K562 (cell line): ENCODE results near the gene ARL5C. TPM values are rescaled to one million over a fixed set of nuclear protein-coding genes. Genes with fewer than 3 reads are reported as not detected.

Experiments used
- ATAC-seq: fragments of 200-7000 bp; cut with Tn5 transposase; 3 replicates; pipeline ENCODE4 v1.9.1; 2020; ENCODE audit warnings: moderate library complexity
- BruUV-seq: library from RNA; stranded (reverse); fragments of 400-500 nt; replicated peaks from 2 replicates; lab custom pipeline; 2021; lab: Mats Ljungman, UMichigan
- CTCF ChIA-PET: fragments of 300-600 bp; formaldehyde crosslinking; extraction: SDS; loops from one replicate; lab custom pipeline; 2021; ENCODE audit warnings: low intra/inter-chr PET ratio; lab: Yijun Ruan, JAX
- POLR2A ChIA-PET: fragments of 300-600, 350-650 bp; sonication (Branson Sonifier 250); formaldehyde crosslinking; extraction: SDS; loops from one replicate; lab custom pipeline; 2021; ENCODE audit warnings: antibody characterized with exemption, inconsistent platforms; lab: Yijun Ruan, JAX
- DNase-seq, 4 experiments: peaks; one replicate each; pipeline versions ENCODE4 v3.0.0 to v3.0.0-alpha.2; 2011 to 2018; ENCODE audit warnings: low spot score in 3 of 4, mixed read lengths in 3 of 4; ENCODE audit errors: extremely low read depth in 1 of 4
- FAIRE-seq: peaks from 2 replicates; lab custom pipeline; 2011; peaks lifted over from hg19 to GRCh38; lab: Jason Lieb, UNC
- H2AFZ ChIP-seq: 2 replicates; pipeline ENCODE4 v1.6.0; 2011; ENCODE audit warnings: low read depth, low read length, control low read depth, inconsistent platforms
- H3K27ac ChIP-seq: fragments of 200-600 bp; 3 replicates; pipeline ENCODE4 v1.8.0; 2011; ENCODE audit warnings: low read depth, mild to moderate bottlenecking, control low read depth, inconsistent platforms, low read length, moderate library complexity, mixed read lengths; ENCODE audit errors: extremely low read depth
- H3K27me3 ChIP-seq, 2 experiments: fragments of 300-600 bp in 1 of 2; 2 replicates in 1 of 2; 3 replicates in 1 of 2; pipeline versions ENCODE4 v1.6.0 to v1.8.0; 2011; ENCODE audit warnings: inconsistent platforms in 2 of 2, low read length in 2 of 2, mild to moderate bottlenecking in 1 of 2, mixed read lengths in 1 of 2, moderate library complexity in 1 of 2; ENCODE audit not compliant: control insufficient read depth in 2 of 2, insufficient read depth in 2 of 2
- H3K36me3 ChIP-seq: fragments of 300-600 bp; 3 replicates; pipeline ENCODE4 v1.8.0; 2011; ENCODE audit warnings: mild to moderate bottlenecking, low read length, inconsistent platforms; ENCODE audit not compliant: control insufficient read depth, insufficient read depth
- H3K4me1 ChIP-seq, 2 experiments: fragments of 200-600 bp in 1 of 2; replicated peaks in 1 of 2; 2 replicates in 1 of 2; 3 replicates in 1 of 2; pipeline versions ENCODE4 v1.5.1 to v1.8.0; 2011; ENCODE audit warnings: inconsistent platforms in 2 of 2, low read length in 2 of 2, mild to moderate bottlenecking in 1 of 2, mixed read lengths in 1 of 2, moderate library complexity in 1 of 2; ENCODE audit not compliant: control insufficient read depth in 2 of 2, insufficient read depth in 2 of 2
- H3K4me2 ChIP-seq: 2 replicates; pipeline ENCODE4 v1.6.1; 2011; ENCODE audit warnings: low read length, control low read depth, inconsistent platforms, mixed read lengths; ENCODE audit not compliant: insufficient read depth
- H3K4me3 ChIP-seq: fragments of 200-600 bp; sonication (generic), shearing (Covaris generic); 2 replicates; pipeline ENCODE4 v1.5.1; 2016; ENCODE audit warnings: control low read depth, inconsistent platforms
- H3K79me2 ChIP-seq: fragments of 200-600 bp; 3 replicates; pipeline ENCODE4 v1.8.0; 2011; ENCODE audit warnings: low read length, inconsistent platforms; ENCODE audit not compliant: control insufficient read depth, insufficient read depth
- H3K9ac ChIP-seq, 2 experiments: 2 replicates each; pipeline versions ENCODE4 v1.6.0 to v1.6.1; 2011; ENCODE audit warnings: low read depth in 2 of 2, low read length in 2 of 2, control low read depth in 1 of 2, inconsistent platforms in 1 of 2, mild to moderate bottlenecking in 1 of 2, mixed read lengths in 1 of 2; ENCODE audit not compliant: insufficient read depth in 1 of 2
- H3K9me1 ChIP-seq: one replicate; pipeline ENCODE4 v1.6.0; 2011; ENCODE audit warnings: inconsistent platforms, mild to moderate bottlenecking, low read length, moderate library complexity; ENCODE audit not compliant: control insufficient read depth, insufficient read depth
- H3K9me3 ChIP-seq: replicated peaks from 2 replicates; pipeline ENCODE4 v1.5.1; 2011; ENCODE audit warnings: low read depth, low read length, inconsistent platforms; ENCODE audit not compliant: control insufficient read depth, insufficient read depth
- H4K20me1 ChIP-seq: replicated peaks from 2 replicates; pipeline ENCODE4 v1.6.1; 2011; ENCODE audit warnings: low read length, inconsistent platforms, mixed read lengths; ENCODE audit not compliant: control insufficient read depth, insufficient read depth
- GABPA ChIP-seq: fragments of 200-800 bp; sonication (Bioruptor generic); conservative IDR thresholded peaks from 2 replicates; pipeline ENCODE4 v1.6.1; 2016; ENCODE audit warnings: low read depth, missing genetic modification characterization, missing compliant biosample characterization
- GMEB1 ChIP-seq: fragments of 250-450 bp; sonication (Bioruptor Pico); IDR thresholded peaks from 2 replicates; pipeline ENCODE4 v1.4.0; 2020; ENCODE audit warnings: mild to moderate bottlenecking
- L3MBTL2 ChIP-seq: fragments of 450-650 bp; IDR thresholded peaks from 2 replicates; pipeline ENCODE4 v1.6.1; 2016; ENCODE audit warnings: mild to moderate bottlenecking, moderate library complexity
- MED1 ChIP-seq: sonication (generic); formaldehyde crosslinking; IDR thresholded peaks from 2 replicates; pipeline ENCODE4 v1.8.1; 2023; ENCODE audit warnings: missing genetic modification reagents, borderline replicate concordance
- NCOA1 ChIP-seq: fragments of 450-650 bp; IDR thresholded peaks from 2 replicates; pipeline ENCODE4 v1.6.1; 2016; ENCODE audit warnings: low read depth
- NFXL1 ChIP-seq: fragments of 450-650 bp; formaldehyde crosslinking; IDR thresholded peaks from 2 replicates; pipeline ENCODE4 v1.4.0; 2021; ENCODE audit warnings: mild to moderate bottlenecking
- NONO ChIP-seq, 2 experiments: fragments of 200-400 bp in 1 of 2; fragments of 450-650 bp in 1 of 2; formaldehyde crosslinking in 1 of 2; IDR thresholded peaks; 2 replicates each; pipeline ENCODE4 v1.6.1; 2017; ENCODE audit warnings: low read depth in 2 of 2, mild to moderate bottlenecking in 2 of 2, moderate library complexity in 2 of 2, low read length in 1 of 2
- PCBP2 ChIP-seq: fragments of 200-400 bp; formaldehyde crosslinking; IDR thresholded peaks from 2 replicates; pipeline ENCODE4 v1.6.1; 2018; ENCODE audit warnings: low read length, low read depth, mild to moderate bottlenecking, moderate library complexity; ENCODE audit not compliant: poor library complexity, severe bottlenecking
- RBM25 ChIP-seq: fragments of 200-400 bp; formaldehyde crosslinking; IDR thresholded peaks from 2 replicates; pipeline ENCODE4 v1.6.1; 2018; ENCODE audit warnings: low read length, low read depth, moderate library complexity; ENCODE audit not compliant: severe bottlenecking
- SMARCC2 ChIP-seq: fragments of 450-650 bp; IDR thresholded peaks from 2 replicates; pipeline ENCODE4 v1.6.1; 2017; ENCODE audit warnings: antibody characterized with exemption, moderate library complexity, mild to moderate bottlenecking, low read depth
- ZC3H8 ChIP-seq: fragments of 450-650 bp; IDR thresholded peaks from 2 replicates; pipeline ENCODE4 v1.6.1; 2017
- ZNF444 ChIP-seq: fragments of 250-450 bp; sonication (Bioruptor Pico); IDR thresholded peaks from 2 replicates; pipeline ENCODE4 v1.4.0; 2020; ENCODE audit warnings: mild to moderate bottlenecking, moderate library complexity
- ZNF785 ChIP-seq: fragments of 250-450 bp; sonication (Bioruptor Pico); IDR thresholded peaks from 2 replicates; pipeline ENCODE4 v1.4.0; 2020; ENCODE audit warnings: mild to moderate bottlenecking
- WGBS: fragments of 100-300 bp; shearing (Covaris generic); methylation state at CpG from one replicate; pipeline ENCODE4 v1.1.6; 2016; ENCODE audit warnings: low coverage, mixed read lengths; ENCODE audit not compliant: insufficient coverage; ENCODE audit errors: missing lambda C conversion rate; 5-methylcytosine and 5-hydroxymethylcytosine counted together
- in situ Hi-C: fragments of 300-500 bp; cut with MboI; formaldehyde crosslinking; loops from 4 replicates; pipeline ENCODE4 v1.15.0; 2018; ENCODE audit warnings: inconsistent platforms, mixed read lengths
- intact Hi-C: fragments of 100-400 bp; cut with micrococcal nuclease; formaldehyde crosslinking; loops from 2 replicates; pipeline ENCODE4 v1.14.2; 2022
- polyA plus RNA-seq, 8 experiments: library from polyadenylated mRNA; depleted of rRNA in 4 of 8; stranded (reverse) in 5 of 8; unstranded in 3 of 8; fragments of >200 nt; fragmentation: Nextera tagmentation in 2 of 8; fragmentation: Illumina TruSeq in 1 of 8; extraction: Ambion mirVana in 2 of 8; extraction: Trizol in 1 of 8; gene quantifications; 2 replicates each; pipeline versions ENCODE4 v1.2.1 to v1.2.3, GENCODE V29; 2011 to 2014; ENCODE audit warnings: inconsistent platforms in 1 of 8, missing spikeins in 1 of 8
- total RNA-seq, 7 experiments: library from RNA; depleted of rRNA in 6 of 7; stranded (reverse); fragments of >200 nt in 6 of 7; fragmentation: Illumina TruSeq in 2 of 7; extraction: Trizol in 2 of 7; gene quantifications; 2 replicates each; pipeline versions ENCODE4 v1.2.1 to v1.2.3, GENCODE V29; 2011 to 2021; ENCODE audit warnings: low replicate concordance in 1 of 7
- TF ChIP-seq, protein P1 (sequence below), 3 experiments: IDR thresholded peaks in 2 of 3; conservative IDR thresholded peaks in 1 of 3; 2 replicates each; pipeline ENCODE4 v1.5.1; 2011 to 2012; ENCODE audit warnings: low read length in 3 of 3, mild to moderate bottlenecking in 3 of 3, control low read depth in 2 of 3, improper control_type of control experiment in 1 of 3, inconsistent platforms in 1 of 3, low read depth in 1 of 3, mixed read lengths in 1 of 3, moderate library complexity in 1 of 3; ENCODE audit not compliant: insufficient read depth in 2 of 3
- TF ChIP-seq, protein P2 (sequence below): fragments of 250-450 bp; sonication (Bioruptor Pico); IDR thresholded peaks from 2 replicates; pipeline ENCODE4 v1.5.0; 2021; ENCODE audit warnings: mild to moderate bottlenecking, moderate library complexity
- TF ChIP-seq, protein P3 (sequence below): sonication (generic); formaldehyde crosslinking; IDR thresholded peaks from 2 replicates; pipeline ENCODE4 v1.9.0; 2022; ENCODE audit warnings: mild to moderate bottlenecking, missing genetic modification reagents

ARL5C gene
- total and polyA plus RNA-seq, 9 of the 15 experiments (the other 6 are each of a cell fraction or from before 2014, with no cell fraction given) = not detected

- Histone ChIP-seq H3K9me3 (no peaks in the 10 kb centered on the region), H3K4me3 (no peak overlapping the region), H3K4me1 (peaks cover 0 to 32% of the 10 kb centered on the region in 2 experiments; a peak in 3 of 5 replicates), H3K4me2 (no peak overlapping the region), H3K79me2 (no peaks in the 10 kb centered on the region), H3K36me3 (peaks cover 21% of the 10 kb centered on the region), H3K27me3 (peaks cover 0 to 27% of the 10 kb centered on the region in 2 experiments; a peak in 2 of 5 replicates), H3K27ac (no peak overlapping the region), H4K20me1 (no peaks in the 10 kb centered on the region; the same call in 1 of the 2 replicates), H3K9ac (peak overlapping the region in 1 of 2 experiments; percentile 71; a peak in 1 of 4 replicates), H2AFZ (no peak overlapping the region), H3K9me1 (peaks cover 4% of the 10 kb centered on the region)
- DNase-seq (no peak), FAIRE-seq (no peak), ATAC-seq (no peak)
- BruUV-seq = no TSS peak
- ChIA-PET POLR2A (interaction anchor here (2.1 kb wide), 1 partner anchor 9 kb away, joined by 16 read pairs; the partner anchor contains the start of gene RPL19), CTCF (interaction anchor here (0.6 to 2.5 kb wide), 5 partner anchors 24 to 415 kb away, joined by 3 to 23 read pairs (median 6); no protein-coding TSS in a partner anchor)
- WGBS = 25% methylated on average over 7 of the region's 7 CpGs
- in situ Hi-C loops (no loop called here), intact Hi-C loops (loop anchor here (5.0 kb wide), 3 partner anchors 144 to 409 kb away; no protein-coding TSS in a partner anchor)
- TF ChIP-seq, protein P1, sequence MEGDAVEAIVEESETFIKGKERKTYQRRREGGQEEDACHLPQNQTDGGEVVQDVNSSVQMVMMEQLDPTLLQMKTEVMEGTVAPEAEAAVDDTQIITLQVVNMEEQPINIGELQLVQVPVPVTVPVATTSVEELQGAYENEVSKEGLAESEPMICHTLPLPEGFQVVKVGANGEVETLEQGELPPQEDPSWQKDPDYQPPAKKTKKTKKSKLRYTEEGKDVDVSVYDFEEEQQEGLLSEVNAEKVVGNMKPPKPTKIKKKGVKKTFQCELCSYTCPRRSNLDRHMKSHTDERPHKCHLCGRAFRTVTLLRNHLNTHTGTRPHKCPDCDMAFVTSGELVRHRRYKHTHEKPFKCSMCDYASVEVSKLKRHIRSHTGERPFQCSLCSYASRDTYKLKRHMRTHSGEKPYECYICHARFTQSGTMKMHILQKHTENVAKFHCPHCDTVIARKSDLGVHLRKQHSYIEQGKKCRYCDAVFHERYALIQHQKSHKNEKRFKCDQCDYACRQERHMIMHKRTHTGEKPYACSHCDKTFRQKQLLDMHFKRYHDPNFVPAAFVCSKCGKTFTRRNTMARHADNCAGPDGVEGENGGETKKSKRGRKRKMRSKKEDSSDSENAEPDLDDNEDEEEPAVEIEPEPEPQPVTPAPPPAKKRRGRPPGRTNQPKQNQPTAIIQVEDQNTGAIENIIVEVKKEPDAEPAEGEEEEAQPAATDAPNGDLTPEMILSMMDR (IDR thresholded peaks at IDR 0.05 in 2 of 3, conservative IDR thresholded peaks at IDR 0.05 in 1 of 3; ENCODE audit: insufficient read depth in 2 of 3, low read depth in 1 of 3, low read length in 3 of 3) = no peak
- TF ChIP-seq ZNF785 (CRISPR knock-in tag) (no peak), L3MBTL2 (no peak), MED1 (CRISPR knock-in tag) (no peak), ZC3H8 (no peak), NCOA1 (no peak), ZNF444 (CRISPR knock-in tag) (no peak), RBM25 (no peak), NFXL1 (CRISPR knock-in tag) (no peak), GABPA (tag) (no peak), PCBP2 (no peak), SMARCC2 (no peak), GMEB1 (CRISPR knock-in tag) (no peak), NONO (IDR thresholded peaks at IDR 0.05; ENCODE audit: low read depth in 2 of 2, low read length in 1 of 2) (no peak)
- TF ChIP-seq, protein P2, sequence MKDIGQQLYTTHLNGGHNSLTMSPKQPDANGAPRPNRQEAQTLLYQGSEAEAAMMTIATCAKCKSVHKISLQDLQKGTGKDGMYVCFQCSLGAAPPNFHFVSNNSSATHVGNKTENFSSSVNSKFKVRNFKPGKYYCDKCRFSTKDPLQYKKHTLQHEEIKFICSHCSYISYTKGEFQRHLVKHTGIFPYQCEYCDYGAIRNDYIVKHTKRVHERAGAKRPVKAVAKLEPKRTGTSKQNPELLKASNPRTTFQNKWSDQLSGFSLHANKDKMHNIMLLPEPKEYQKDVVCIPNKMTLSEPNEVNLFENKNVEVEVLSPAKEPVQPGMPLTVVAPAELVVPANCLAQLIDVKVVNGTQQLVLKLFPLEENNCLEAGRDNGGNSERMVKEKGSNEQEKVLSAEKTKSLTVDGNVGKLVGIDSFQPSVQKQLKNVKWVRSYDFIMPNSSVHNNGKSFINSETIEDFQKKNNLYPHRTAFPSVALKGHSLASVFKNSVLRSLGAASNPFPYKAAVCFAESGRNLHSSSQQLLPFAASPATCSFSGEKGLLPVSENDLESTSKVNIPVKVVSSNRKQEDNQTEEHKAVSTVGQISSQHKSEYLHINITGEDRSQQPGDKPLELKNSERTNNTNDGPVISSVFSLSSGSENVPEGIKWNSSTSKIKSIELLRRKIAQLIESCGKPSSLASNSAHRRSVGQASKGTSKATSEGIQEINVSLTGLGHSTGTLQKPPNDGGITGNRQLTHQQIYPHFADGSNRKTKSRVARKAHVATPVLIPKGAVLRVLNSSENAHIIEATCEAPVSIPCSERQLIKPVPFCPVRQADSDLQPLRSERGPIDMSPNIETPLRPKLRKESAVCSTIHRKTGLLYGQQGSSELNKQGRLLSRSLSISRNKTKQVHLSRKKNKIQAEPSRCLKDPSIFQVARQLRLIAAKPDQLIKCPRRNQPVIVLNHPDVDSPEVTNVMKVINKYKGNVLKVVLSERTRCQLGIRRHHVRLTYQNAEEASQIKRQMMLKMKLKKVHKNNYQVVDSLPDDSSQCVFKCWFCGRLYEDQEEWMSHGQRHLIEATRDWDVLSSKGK (CRISPR knock-in tag) = no peak
- TF ChIP-seq, protein P3, sequence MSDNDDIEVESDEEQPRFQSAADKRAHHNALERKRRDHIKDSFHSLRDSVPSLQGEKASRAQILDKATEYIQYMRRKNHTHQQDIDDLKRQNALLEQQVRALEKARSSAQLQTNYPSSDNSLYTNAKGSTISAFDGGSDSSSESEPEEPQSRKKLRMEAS (CRISPR knock-in tag) = no peak
These were observed 42.2 kb upstream of the ARL5C start for GRCh38 chr17:39208136-39208535.
